ENCODE measurements around the gene ALG11.

- no peak for TF ChIP-seq CTCF (conservative IDR thresholded peaks at IDR 0.05 in 1 of 2, IDR thresholded peaks at IDR 0.05 in 1 of 2; ENCODE audit: extremely low read depth in 1 of 2, insufficient read depth in 1 of 2, low read depth in 1 of 2, low read length in 2 of 2)
- TF ChIP-seq EZH2 (IDR thresholded peaks at IDR 0.05; ENCODE audit: borderline replicate concordance, low read length), result no peak
These were observed 4.1 kb downstream of the ALG11 start for GRCh38 chr13:52016296-52016695.
